GM23338 (cell line): Measurements from ENCODE around the gene ACSL4. TPM values are rescaled to one million over a fixed set of nuclear protein-coding genes. Genes with fewer than 3 reads are reported as not detected.
"Not testable (repeated sequence)": the region's sequence is repeated elsewhere in the genome, so short reads cannot be mapped to it uniquely, and the experiment has no call there.

ENCODE experiments used
- ATAC-seq: fragments of 200-7000 bp; cut with Tn5 transposase; 3 replicates; pipeline ENCODE4 v1.9.1; 2020
- DNase-seq: peaks from one replicate; pipeline ENCODE4 v3.0.0-alpha.2; 2015; ENCODE audit warnings: low spot score
- H2AFZ ChIP-seq: fragments of 200-600 bp; sonication (generic); 2 replicates; pipeline ENCODE4 v1.8.0; 2016; ENCODE audit warnings: antibody characterized with exemption, mild to moderate bottlenecking, moderate library complexity
- H3F3A ChIP-seq: fragments of 200-600 bp; sonication (generic); replicated peaks from 2 replicates; pipeline ENCODE4 v1.8.0; 2017; ENCODE audit warnings: antibody characterized with exemption, mixed run types, low read depth
- H3K27ac ChIP-seq: fragments of 200-600 bp; sonication (generic); 2 replicates; pipeline ENCODE4 v1.6.1; 2016; ENCODE audit warnings: low read depth
- H3K27me3 ChIP-seq: fragments of 200-600 bp; sonication (generic); 2 replicates; pipeline ENCODE4 v1.8.0; 2016; ENCODE audit warnings: mild to moderate bottlenecking, mixed run types, moderate library complexity; ENCODE audit not compliant: insufficient read depth
- H3K36me3 ChIP-seq: fragments of 200-600 bp; sonication (generic); 2 replicates; pipeline ENCODE4 v1.8.0; 2016; ENCODE audit warnings: mild to moderate bottlenecking; ENCODE audit not compliant: insufficient read depth
- H3K4me1 ChIP-seq: fragments of 200-600 bp; sonication (generic); 2 replicates; pipeline ENCODE4 v1.8.0; 2016; ENCODE audit warnings: mild to moderate bottlenecking, moderate library complexity; ENCODE audit not compliant: insufficient read depth
- H3K4me2 ChIP-seq: fragments of 200-600 bp; sonication (generic); 2 replicates; pipeline ENCODE4 v1.7.1; 2017; ENCODE audit warnings: mixed run types
- H3K4me3 ChIP-seq: fragments of 200-600 bp; sonication (generic); 2 replicates; pipeline ENCODE4 v1.6.1; 2016; ENCODE audit warnings: mixed run types
- H3K79me2 ChIP-seq: fragments of 200-600 bp; sonication (generic); replicated peaks from 2 replicates; pipeline ENCODE4 v1.8.0; 2017; ENCODE audit warnings: mild to moderate bottlenecking; ENCODE audit not compliant: insufficient read depth
- H3K9me2 ChIP-seq: fragments of 200-600 bp; sonication (generic); 2 replicates; pipeline ENCODE4 v1.8.0; 2017; ENCODE audit not compliant: insufficient read depth
- H4K20me1 ChIP-seq: fragments of 200-600 bp; sonication (generic); replicated peaks from 2 replicates; pipeline ENCODE4 v1.8.0; 2017; ENCODE audit warnings: mild to moderate bottlenecking; ENCODE audit not compliant: insufficient read depth
- H3K27ac Mint-ChIP-seq: 2 replicates; pipeline ENCODE4 v1.8.0; 2020; ENCODE audit warnings: inconsistent platforms, mild to moderate bottlenecking, moderate library complexity, mixed read lengths
- H3K27me3 Mint-ChIP-seq: 3 replicates; pipeline ENCODE4 v1.8.0; 2022; ENCODE audit warnings: low read depth, mild to moderate bottlenecking, moderate library complexity, mixed read lengths, inconsistent platforms; ENCODE audit not compliant: insufficient read depth, poor library complexity
- H3K36me3 Mint-ChIP-seq: 3 replicates; pipeline ENCODE4 v1.8.0; 2021; ENCODE audit warnings: low read depth, mild to moderate bottlenecking, inconsistent platforms, moderate library complexity, mixed read lengths
- H3K4me1 Mint-ChIP-seq: 3 replicates; pipeline ENCODE4 v1.8.0; 2020; ENCODE audit warnings: mild to moderate bottlenecking, inconsistent platforms, mixed read lengths
- H3K4me3 Mint-ChIP-seq: 3 replicates; pipeline ENCODE4 v1.8.0; 2021; ENCODE audit warnings: moderate library complexity, mild to moderate bottlenecking, inconsistent platforms, mixed read lengths
- H3K9me3 Mint-ChIP-seq: 3 replicates; pipeline ENCODE4 v1.8.0; 2020; ENCODE audit warnings: moderate library complexity, mild to moderate bottlenecking, inconsistent platforms, mixed read lengths
- CTCF ChIP-seq, 2 experiments: fragments of 200-600 bp in 1 of 2; sonication (generic) in 1 of 2; conservative IDR thresholded peaks; 2 replicates each; pipeline versions ENCODE4 v1.5.1 to v1.6.1; 2016 to 2017; ENCODE audit warnings: antibody characterized with exemption in 2 of 2, low read depth in 2 of 2, mild to moderate bottlenecking in 2 of 2, moderate library complexity in 1 of 2
- EZH2 ChIP-seq: fragments of 200-600 bp; sonication (generic); IDR thresholded peaks from one replicate; pipeline ENCODE4 v1.8.0; 2017; ENCODE audit warnings: antibody characterized with exemption, mild to moderate bottlenecking, low read depth; ENCODE audit not compliant: unreplicated experiment
- EZH2phosphoT487 ChIP-seq: fragments of 200-600 bp; sonication (generic); IDR thresholded peaks from one replicate; pipeline ENCODE4 v1.8.1; 2018; ENCODE audit warnings: antibody characterized with exemption; ENCODE audit not compliant: unreplicated experiment
- JUNB ChIP-seq: IDR thresholded peaks from one replicate; pipeline ENCODE4 v1.6.1; 2016; ENCODE audit warnings: antibody characterized with exemption; ENCODE audit not compliant: unreplicated experiment
- POLR2AphosphoS5 ChIP-seq: IDR thresholded peaks from 2 replicates; pipeline ENCODE4 v1.6.1; 2016; ENCODE audit warnings: antibody characterized with exemption, low read depth
- STAT1 ChIP-seq: IDR thresholded peaks from one replicate; pipeline ENCODE4 v1.6.1; 2016; ENCODE audit warnings: antibody characterized with exemption; ENCODE audit not compliant: unreplicated experiment
- ZNF114 ChIP-seq: fragments of 250-450 bp; sonication (Bioruptor Pico); IDR thresholded peaks from 2 replicates; pipeline ENCODE4 v1.5.0; 2020; ENCODE audit warnings: mild to moderate bottlenecking, moderate library complexity
- ZNF331 ChIP-seq: fragments of 250-450 bp; sonication (Bioruptor Pico); IDR thresholded peaks from 2 replicates; pipeline ENCODE4 v1.5.0; 2020; ENCODE audit warnings: low read depth, mild to moderate bottlenecking, moderate library complexity
- polyA plus RNA-seq: library from polyadenylated mRNA; unstranded; fragments of >200 nt; fragmentation: Nextera tagmentation; extraction: Ambion mirVana; gene quantifications from 2 replicates; pipeline ENCODE4 v1.2.1, GENCODE V29; 2016
- total RNA-seq: library from RNA; depleted of rRNA; stranded (reverse); fragments of >200 nt; shearing (Covaris generic); gene quantifications from 2 replicates; pipeline ENCODE4 v1.2.3, GENCODE V29; 2014
- TF ChIP-seq, protein P1 (sequence below): fragments of 250-450 bp; sonication (Bioruptor Pico); IDR thresholded peaks from 2 replicates; pipeline ENCODE4 v1.5.0; 2020; ENCODE audit warnings: mild to moderate bottlenecking, moderate library complexity

The ACSL4 gene
- total and polyA plus RNA-seq, 2 experiments from 2014 or later, result 17.8 to 76.3 TPM

DNA sequence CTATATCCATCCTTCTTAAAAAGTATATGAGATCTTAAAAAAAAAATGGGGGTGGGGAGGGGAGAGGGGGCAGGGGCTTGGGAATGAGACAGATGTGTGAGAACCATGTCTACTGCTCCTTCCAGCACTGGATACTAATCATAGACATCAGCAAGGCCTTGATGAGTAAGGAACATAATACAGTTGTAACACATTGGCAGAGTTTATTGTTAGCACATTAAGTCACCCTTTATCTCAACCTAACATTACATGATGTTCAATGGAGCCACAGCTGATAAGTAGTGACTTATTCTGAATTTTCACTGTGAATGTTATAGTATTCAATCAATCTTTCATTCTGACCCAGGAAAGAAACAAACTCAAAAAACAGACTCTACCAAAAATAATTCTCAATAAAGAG lies 60.8 kb downstream of the ACSL4 start:
- no peaks in the 10 kb centered on the region; the same call in 2 of the 3 replicates for H3K9me3 Mint-ChIP-seq
- H3K36me3 Mint-ChIP-seq, result peaks cover 42% of the 10 kb centered on the region; the same call in 2 of the 3 replicates
- Histone ChIP-seq H3F3A (no peaks in the 10 kb centered on the region), H3K4me2 (no peak overlapping the region), H2AFZ (no peak overlapping the region), H3K4me1 (no peaks in the 10 kb centered on the region), H3K9me2 (no peaks in the 10 kb centered on the region), H3K27me3 (no peaks in the 10 kb centered on the region), H3K36me3 (0 out of 2 replicates have a peak, but pooled peaks cover 4% of the 10 kb centered on the region), H4K20me1 (no peaks in the 10 kb centered on the region), H3K27ac (no peak overlapping the region), H3K79me2 (no peaks in the 10 kb centered on the region), H3K4me3 (no peak overlapping the region)
- TF ChIP-seq ZNF114 (no peak), EZH2 (no peak)
- no peak for DNase-seq
- H3K27ac Mint-ChIP-seq, result no peak overlapping the region
- H3K27me3 Mint-ChIP-seq, result no peaks in the 10 kb centered on the region
- ATAC-seq, result no peak
- H3K4me1 Mint-ChIP-seq, result no peaks in the 10 kb centered on the region
- H3K4me3 Mint-ChIP-seq, result no peak overlapping the region

DNA sequence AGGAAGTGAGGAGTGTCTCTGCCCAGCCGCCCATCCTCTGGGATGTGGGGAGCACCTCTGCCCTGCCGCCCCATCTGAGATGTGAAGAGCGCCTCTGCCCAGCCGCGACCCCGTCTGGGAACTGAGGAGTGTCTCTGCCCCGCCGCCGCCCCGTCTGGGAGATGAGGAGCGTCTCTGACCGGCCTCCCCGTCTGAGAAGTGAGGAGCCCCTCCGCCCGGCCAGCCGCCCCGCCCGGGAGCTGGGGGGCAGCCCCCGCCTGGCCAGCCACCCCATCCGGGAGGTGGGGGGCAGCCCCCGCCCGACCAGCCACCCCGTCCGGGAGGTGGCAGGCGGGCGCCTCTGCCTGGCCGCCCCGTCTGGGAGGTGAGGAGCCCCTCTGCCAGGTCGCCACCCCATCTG lies 61.9 kb downstream of the ACSL4 start:
- H3K4me3 Mint-ChIP-seq, H3K9me3 Mint-ChIP-seq, H3K79me2 ChIP-seq, H4K20me1 ChIP-seq, H3K9me2 ChIP-seq, H3K4me2 ChIP-seq, H3F3A ChIP-seq, H3K27me3 Mint-ChIP-seq, H3K4me1 ChIP-seq, H3K4me3 ChIP-seq, H3K27ac ChIP-seq, ATAC-seq, H3K4me1 Mint-ChIP-seq, DNase-seq, H3K27me3 ChIP-seq, H3K36me3 ChIP-seq, H3K27ac Mint-ChIP-seq, H2AFZ ChIP-seq: not testable (repeated sequence)
- peaks cover 42% of the 10 kb centered on the region for H3K36me3 Mint-ChIP-seq

GRCh38 chrX:109667986-109668385 lies 65.1 kb downstream of the ACSL4 start:
- DNase-seq, result no peak
- Mint-ChIP-seq H3K4me3 (no peak overlapping the region), H3K27me3 (peaks cover 1% of the 10 kb centered on the region), H3K27ac (no peak overlapping the region), H3K9me3 (no peaks in the 10 kb centered on the region; the same call in 2 of the 3 replicates), H3K4me1 (no peaks in the 10 kb centered on the region), H3K36me3 (peaks cover 41% of the 10 kb centered on the region)
- Histone ChIP-seq H3K9me2 (no peaks in the 10 kb centered on the region), H3K79me2 (no peaks in the 10 kb centered on the region), H4K20me1 (no peaks in the 10 kb centered on the region), H3F3A (no peaks in the 10 kb centered on the region), H2AFZ (no peak overlapping the region), H3K36me3 (no peaks in the 10 kb centered on the region), H3K4me2 (no peak overlapping the region), H3K4me3 (no peak overlapping the region), H3K27me3 (no peaks in the 10 kb centered on the region), H3K27ac (no peak overlapping the region), H3K4me1 (no peaks in the 10 kb centered on the region)
- ATAC-seq, result no peak
- TF ChIP-seq POLR2AphosphoS5, result no peak
- TF ChIP-seq EZH2, result no peak
- TF ChIP-seq, protein P1, sequence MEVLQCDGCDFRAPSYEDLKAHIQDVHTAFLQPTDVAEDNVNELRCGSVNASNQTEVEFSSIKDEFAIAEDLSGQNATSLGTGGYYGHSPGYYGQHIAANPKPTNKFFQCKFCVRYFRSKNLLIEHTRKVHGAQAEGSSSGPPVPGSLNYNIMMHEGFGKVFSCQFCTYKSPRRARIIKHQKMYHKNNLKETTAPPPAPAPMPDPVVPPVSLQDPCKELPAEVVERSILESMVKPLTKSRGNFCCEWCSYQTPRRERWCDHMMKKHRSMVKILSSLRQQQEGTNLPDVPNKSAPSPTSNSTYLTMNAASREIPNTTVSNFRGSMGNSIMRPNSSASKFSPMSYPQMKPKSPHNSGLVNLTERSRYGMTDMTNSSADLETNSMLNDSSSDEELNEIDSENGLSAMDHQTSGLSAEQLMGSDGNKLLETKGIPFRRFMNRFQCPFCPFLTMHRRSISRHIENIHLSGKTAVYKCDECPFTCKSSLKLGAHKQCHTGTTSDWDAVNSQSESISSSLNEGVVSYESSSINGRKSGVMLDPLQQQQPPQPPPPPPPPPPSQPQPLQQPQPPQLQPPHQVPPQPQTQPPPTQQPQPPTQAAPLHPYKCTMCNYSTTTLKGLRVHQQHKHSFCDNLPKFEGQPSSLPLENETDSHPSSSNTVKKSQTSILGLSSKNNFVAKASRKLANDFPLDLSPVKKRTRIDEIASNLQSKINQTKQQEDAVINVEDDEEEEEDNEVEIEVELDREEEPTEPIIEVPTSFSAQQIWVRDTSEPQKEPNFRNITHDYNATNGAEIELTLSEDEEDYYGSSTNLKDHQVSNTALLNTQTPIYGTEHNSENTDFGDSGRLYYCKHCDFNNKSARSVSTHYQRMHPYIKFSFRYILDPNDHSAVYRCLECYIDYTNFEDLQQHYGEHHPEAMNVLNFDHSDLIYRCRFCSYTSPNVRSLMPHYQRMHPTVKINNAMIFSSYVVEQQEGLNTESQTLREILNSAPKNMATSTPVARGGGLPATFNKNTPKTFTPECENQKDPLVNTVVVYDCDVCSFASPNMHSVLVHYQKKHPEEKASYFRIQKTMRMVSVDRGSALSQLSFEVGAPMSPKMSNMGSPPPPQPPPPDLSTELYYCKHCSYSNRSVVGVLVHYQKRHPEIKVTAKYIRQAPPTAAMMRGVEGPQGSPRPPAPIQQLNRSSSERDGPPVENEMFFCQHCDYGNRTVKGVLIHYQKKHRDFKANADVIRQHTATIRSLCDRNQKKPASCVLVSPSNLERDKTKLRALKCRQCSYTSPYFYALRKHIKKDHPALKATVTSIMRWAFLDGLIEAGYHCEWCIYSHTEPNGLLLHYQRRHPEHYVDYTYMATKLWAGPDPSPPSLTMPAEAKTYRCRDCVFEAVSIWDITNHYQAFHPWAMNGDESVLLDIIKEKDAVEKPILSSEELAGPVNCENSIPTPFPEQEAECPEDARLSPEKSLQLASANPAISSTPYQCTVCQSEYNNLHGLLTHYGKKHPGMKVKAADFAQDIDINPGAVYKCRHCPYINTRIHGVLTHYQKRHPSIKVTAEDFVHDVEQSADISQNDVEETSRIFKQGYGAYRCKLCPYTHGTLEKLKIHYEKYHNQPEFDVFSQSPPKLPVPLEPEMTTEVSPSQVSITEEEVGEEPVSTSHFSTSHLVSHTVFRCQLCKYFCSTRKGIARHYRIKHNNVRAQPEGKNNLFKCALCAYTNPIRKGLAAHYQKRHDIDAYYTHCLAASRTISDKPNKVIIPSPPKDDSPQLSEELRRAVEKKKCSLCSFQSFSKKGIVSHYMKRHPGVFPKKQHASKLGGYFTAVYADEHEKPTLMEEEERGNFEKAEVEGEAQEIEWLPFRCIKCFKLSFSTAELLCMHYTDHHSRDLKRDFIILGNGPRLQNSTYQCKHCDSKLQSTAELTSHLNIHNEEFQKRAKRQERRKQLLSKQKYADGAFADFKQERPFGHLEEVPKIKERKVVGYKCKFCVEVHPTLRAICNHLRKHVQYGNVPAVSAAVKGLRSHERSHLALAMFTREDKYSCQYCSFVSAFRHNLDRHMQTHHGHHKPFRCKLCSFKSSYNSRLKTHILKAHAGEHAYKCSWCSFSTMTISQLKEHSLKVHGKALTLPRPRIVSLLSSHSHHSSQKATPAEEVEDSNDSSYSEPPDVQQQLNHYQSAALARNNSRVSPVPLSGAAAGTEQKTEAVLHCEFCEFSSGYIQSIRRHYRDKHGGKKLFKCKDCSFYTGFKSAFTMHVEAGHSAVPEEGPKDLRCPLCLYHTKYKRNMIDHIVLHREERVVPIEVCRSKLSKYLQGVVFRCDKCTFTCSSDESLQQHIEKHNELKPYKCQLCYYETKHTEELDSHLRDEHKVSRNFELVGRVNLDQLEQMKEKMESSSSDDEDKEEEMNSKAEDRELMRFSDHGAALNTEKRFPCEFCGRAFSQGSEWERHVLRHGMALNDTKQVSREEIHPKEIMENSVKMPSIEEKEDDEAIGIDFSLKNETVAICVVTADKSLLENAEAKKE, result no peak
- no peak for TF ChIP-seq EZH2phosphoT487
- no peak for TF ChIP-seq JUNB
- TF ChIP-seq ZNF331 (CRISPR knock-in tag), result no peak
- no peak for TF ChIP-seq STAT1
- no peak for TF ChIP-seq CTCF (conservative IDR thresholded peaks at IDR 0.05; ENCODE audit: low read depth in 2 of 2)
